Parathyroid adenoma (tissue), 2 donors: ENCODE data around the gene CDC34.

Experiments
- H2AFZ ChIP-seq: fragments of 300-600 bp; sonication (generic); one replicate; pipeline ENCODE4 v1.7.0; 2017; ENCODE audit warnings: antibody characterized with exemption, mild to moderate bottlenecking
- H3K27ac ChIP-seq: fragments of 300-600 bp; sonication (generic); one replicate; pipeline ENCODE4 v1.7.0; 2017
- H3K27me3 ChIP-seq: fragments of 300-600 bp; sonication (generic); one replicate; pipeline ENCODE4 v1.7.0; 2017; ENCODE audit warnings: low read length; ENCODE audit not compliant: control insufficient read depth, insufficient read depth
- H3K36me3 ChIP-seq: fragments of 300-600 bp; sonication (generic); one replicate; pipeline ENCODE4 v1.7.0; 2017; ENCODE audit warnings: low read length; ENCODE audit not compliant: control insufficient read depth, insufficient read depth
- H3K4me1 ChIP-seq: fragments of 300-600 bp; sonication (generic); one replicate; pipeline ENCODE4 v1.7.0; 2017; ENCODE audit warnings: control low read depth
- H3K4me2 ChIP-seq: fragments of 300-600 bp; sonication (generic); one replicate; pipeline ENCODE4 v1.7.0; 2017; ENCODE audit warnings: low read length
- H3K4me3 ChIP-seq: fragments of 300-600 bp; sonication (generic); one replicate; pipeline ENCODE4 v1.7.0; 2017; ENCODE audit warnings: low read depth, low read length
- H3K79me2 ChIP-seq: fragments of 300-600 bp; sonication (generic); one replicate; pipeline ENCODE4 v1.7.0; 2017; ENCODE audit warnings: control low read depth
- H3K9ac ChIP-seq: fragments of 300-600 bp; sonication (generic); one replicate; pipeline ENCODE4 v1.7.0; 2017; ENCODE audit warnings: mild to moderate bottlenecking
- H3K9me3 ChIP-seq: fragments of 300-600 bp; sonication (generic); one replicate; pipeline ENCODE4 v1.7.0; 2017; ENCODE audit warnings: low read length; ENCODE audit not compliant: control insufficient read depth
- TF ChIP-seq, protein P1 (sequence below): fragments of 300-600 bp; sonication (generic); IDR thresholded peaks from one replicate; pipeline ENCODE4 v1.7.0; 2017; ENCODE audit warnings: antibody characterized with exemption, mild to moderate bottlenecking
- donor health status: primary hyperparathyroidism.

CDC34 gene

DNA sequence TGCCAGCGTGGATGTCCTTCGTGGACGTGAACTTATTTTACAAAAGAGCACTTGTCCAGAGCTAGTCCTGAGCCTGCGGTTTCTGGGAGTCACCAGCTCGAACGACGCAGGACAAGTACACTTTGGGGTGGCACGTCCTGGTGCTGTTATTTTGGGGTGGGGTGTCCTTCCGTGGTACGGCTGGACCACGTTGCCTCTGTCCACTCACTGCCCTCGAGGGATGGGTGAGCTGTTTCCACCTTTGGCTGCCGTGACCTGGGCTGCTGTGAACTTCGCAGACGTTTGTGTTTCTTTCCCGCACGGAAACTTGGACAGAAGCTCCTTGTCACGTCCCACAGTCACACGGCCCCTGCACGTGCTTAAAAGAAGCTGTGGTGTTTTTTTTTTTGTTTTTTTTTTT, 23.3 kb downstream of the CDC34 start:
- no peaks in the 10 kb centered on the region for H3K9me3 ChIP-seq
- no peak overlapping the region for H3K9ac ChIP-seq
- no peak overlapping the region for H3K4me3 ChIP-seq
- no peaks in the 10 kb centered on the region for H3K4me1 ChIP-seq
- TF ChIP-seq, protein P1, sequence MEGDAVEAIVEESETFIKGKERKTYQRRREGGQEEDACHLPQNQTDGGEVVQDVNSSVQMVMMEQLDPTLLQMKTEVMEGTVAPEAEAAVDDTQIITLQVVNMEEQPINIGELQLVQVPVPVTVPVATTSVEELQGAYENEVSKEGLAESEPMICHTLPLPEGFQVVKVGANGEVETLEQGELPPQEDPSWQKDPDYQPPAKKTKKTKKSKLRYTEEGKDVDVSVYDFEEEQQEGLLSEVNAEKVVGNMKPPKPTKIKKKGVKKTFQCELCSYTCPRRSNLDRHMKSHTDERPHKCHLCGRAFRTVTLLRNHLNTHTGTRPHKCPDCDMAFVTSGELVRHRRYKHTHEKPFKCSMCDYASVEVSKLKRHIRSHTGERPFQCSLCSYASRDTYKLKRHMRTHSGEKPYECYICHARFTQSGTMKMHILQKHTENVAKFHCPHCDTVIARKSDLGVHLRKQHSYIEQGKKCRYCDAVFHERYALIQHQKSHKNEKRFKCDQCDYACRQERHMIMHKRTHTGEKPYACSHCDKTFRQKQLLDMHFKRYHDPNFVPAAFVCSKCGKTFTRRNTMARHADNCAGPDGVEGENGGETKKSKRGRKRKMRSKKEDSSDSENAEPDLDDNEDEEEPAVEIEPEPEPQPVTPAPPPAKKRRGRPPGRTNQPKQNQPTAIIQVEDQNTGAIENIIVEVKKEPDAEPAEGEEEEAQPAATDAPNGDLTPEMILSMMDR, result no peak
- no peak overlapping the region for H3K4me2 ChIP-seq
- no peaks in the 10 kb centered on the region for H3K79me2 ChIP-seq
- H2AFZ ChIP-seq, result no peak overlapping the region
- H3K27ac ChIP-seq, result no peak overlapping the region
- no peaks in the 10 kb centered on the region for H3K27me3 ChIP-seq
- H3K36me3 ChIP-seq, result no peaks in the 10 kb centered on the region

DNA sequence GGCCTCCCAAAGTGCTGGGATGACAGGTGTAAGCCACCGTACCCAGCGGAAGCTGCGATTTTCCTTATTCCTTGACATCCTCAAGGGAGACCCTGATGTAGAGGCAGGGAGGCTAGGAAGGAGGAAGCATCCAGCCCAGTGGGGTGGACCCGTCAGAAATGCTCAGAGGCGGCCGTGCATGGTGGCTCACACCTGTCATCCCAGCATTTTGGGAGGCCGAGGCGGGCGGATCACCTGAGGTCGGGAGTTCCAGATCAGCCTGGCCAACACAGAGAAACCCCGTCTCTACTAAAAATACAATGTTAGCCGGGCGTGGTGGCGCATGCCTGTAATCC, 23.9 kb downstream of the CDC34 start:
- TF ChIP-seq, protein P1, result no peak
- Histone ChIP-seq H3K4me3 (no peak overlapping the region), H3K36me3 (no peaks in the 10 kb centered on the region), H3K9ac (no peak overlapping the region), H3K4me2 (no peak overlapping the region), H3K4me1 (no peaks in the 10 kb centered on the region), H3K27ac (no peak overlapping the region), H3K79me2 (no peaks in the 10 kb centered on the region), H2AFZ (no peak overlapping the region), H3K9me3 (no peaks in the 10 kb centered on the region), H3K27me3 (no peaks in the 10 kb centered on the region)

DNA sequence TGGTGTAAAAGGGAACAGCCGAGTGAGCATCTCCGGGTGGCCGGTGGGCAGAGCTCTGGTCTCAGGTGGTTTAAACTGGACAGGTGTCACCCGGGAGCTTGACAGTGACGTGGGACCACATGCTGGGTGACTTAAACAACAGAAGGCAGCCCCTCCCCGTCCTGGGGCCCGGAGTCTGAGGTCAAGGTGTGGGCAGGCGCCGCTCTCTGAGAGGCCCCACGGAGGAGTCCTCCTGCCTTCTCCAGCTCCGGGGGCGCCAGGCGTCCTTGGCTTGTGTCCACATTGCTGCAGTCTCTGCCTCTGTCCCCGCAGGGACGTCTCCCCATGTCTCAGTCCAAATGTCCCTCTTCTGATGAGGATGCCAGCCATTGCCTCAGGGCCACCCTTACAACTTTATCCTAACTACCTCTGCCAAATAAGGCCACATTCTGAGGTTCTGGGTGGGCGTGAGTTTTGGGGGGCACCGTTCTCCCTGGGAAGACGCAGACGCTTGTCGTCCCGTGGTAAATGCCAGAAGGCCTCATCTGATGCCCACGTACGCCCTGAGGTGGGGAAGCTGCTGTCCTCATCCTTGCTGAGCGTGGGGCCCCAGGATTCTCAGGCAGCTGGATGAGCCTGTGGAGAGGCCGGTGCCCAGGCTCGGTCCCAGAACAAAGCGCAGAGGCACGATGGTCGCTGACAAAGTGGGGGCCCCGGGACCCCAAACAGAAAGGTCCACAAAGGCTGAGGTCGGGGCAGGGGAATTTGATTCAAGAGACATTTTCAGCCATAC, 25.2 kb downstream of the CDC34 start:
- no peak overlapping the region for H3K4me2 ChIP-seq
- H3K27me3 ChIP-seq, result no peaks in the 10 kb centered on the region
- H3K4me1 ChIP-seq, result no peaks in the 10 kb centered on the region
- H2AFZ ChIP-seq, result no peak overlapping the region
- no peaks in the 10 kb centered on the region for H3K36me3 ChIP-seq
- TF ChIP-seq, protein P1, result no peak
- H3K9ac ChIP-seq, result no peak overlapping the region
- H3K9me3 ChIP-seq, result no peaks in the 10 kb centered on the region
- no peak overlapping the region for H3K27ac ChIP-seq
- H3K4me3 ChIP-seq, result no peak overlapping the region
- no peaks in the 10 kb centered on the region for H3K79me2 ChIP-seq

DNA sequence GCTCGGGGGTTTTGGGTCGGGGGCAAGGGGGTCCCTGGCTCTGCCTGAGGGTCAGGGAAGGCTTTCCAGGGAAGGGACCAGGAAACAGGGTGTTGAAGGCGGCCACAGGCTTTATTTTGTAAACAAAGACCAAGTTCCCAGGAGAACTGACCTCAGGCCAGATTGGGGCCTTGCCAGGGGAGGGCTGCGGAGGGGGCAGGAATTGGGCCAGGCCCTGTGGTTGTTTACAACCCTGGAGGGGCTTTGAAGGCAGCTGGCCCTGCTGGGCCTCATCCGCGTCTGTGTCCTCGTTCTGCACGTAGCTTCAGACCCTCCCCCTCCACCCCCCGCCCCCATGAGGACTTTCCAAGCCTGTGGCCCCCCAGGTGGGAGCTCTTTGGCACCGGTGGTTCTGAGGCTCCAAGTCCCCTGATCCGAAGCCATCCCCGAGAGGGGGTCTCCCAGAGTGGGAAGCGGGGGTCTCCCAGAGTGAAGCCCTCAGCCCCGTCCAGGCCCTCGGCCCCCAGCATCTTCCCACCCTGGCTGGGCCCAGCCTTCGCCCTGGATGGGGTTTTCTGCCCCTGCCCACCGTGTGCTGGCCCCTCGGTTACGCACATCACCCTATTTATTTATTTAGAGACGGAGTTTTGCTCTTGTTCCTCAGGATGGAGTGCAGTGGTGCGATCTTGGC, 27.3 kb downstream of the CDC34 start:
- H3K4me3 ChIP-seq, result no peak overlapping the region
- H3K27ac ChIP-seq, result no peak overlapping the region
- H3K9ac ChIP-seq, result no peak overlapping the region
- H3K4me2 ChIP-seq, result no peak overlapping the region
- no peaks in the 10 kb centered on the region for H3K4me1 ChIP-seq
- H3K79me2 ChIP-seq, result no peaks in the 10 kb centered on the region
- no peaks in the 10 kb centered on the region for H3K27me3 ChIP-seq
- H3K9me3 ChIP-seq, result no peaks in the 10 kb centered on the region
- TF ChIP-seq, protein P1, result no peak
- no peak overlapping the region for H2AFZ ChIP-seq
- no peaks in the 10 kb centered on the region for H3K36me3 ChIP-seq

DNA sequence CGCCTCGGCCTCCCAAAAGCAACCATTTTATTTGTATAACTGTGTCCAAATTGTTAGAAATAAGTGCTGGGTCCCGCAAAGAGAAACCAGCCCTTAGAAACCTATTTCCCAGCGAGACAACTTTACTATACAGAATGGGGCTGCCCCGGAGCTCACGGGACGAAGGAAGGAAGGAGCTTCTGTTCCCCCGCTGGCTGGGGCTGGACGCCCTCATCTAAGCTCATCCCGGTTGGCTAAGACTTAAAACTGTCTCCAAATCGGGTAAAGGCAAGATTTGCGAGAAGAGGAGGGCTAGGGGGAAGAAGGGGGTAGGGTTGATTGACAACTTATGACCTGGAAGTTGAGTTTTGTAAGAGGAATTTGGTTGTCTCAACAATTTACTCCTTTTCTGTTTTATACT, 28.6 kb downstream of the CDC34 start:
- TF ChIP-seq, protein P1, result no peak
- Histone ChIP-seq H3K9me3 (no peaks in the 10 kb centered on the region), H3K79me2 (no peaks in the 10 kb centered on the region), H3K4me1 (no peaks in the 10 kb centered on the region), H3K27ac (no peak overlapping the region), H2AFZ (no peak overlapping the region), H3K27me3 (no peaks in the 10 kb centered on the region), H3K4me2 (no peak overlapping the region), H3K9ac (no peak overlapping the region), H3K36me3 (no peaks in the 10 kb centered on the region), H3K4me3 (no peak overlapping the region)
